ENCODE data around the gene SMIM1. TPM values are rescaled to one million over a fixed set of nuclear protein-coding genes. Genes with fewer than 3 reads are reported as not detected.
A peak's percentile ranks its signal among the peaks of the same experiment; 100 is the strongest.

The SMIM1 gene
- total and polyA plus RNA-seq, 9 of the 15 experiments (the other 6 are each of a cell fraction or from before 2014, with no cell fraction given), result 2.3 to 125 (median 24.3) TPM

DNA sequence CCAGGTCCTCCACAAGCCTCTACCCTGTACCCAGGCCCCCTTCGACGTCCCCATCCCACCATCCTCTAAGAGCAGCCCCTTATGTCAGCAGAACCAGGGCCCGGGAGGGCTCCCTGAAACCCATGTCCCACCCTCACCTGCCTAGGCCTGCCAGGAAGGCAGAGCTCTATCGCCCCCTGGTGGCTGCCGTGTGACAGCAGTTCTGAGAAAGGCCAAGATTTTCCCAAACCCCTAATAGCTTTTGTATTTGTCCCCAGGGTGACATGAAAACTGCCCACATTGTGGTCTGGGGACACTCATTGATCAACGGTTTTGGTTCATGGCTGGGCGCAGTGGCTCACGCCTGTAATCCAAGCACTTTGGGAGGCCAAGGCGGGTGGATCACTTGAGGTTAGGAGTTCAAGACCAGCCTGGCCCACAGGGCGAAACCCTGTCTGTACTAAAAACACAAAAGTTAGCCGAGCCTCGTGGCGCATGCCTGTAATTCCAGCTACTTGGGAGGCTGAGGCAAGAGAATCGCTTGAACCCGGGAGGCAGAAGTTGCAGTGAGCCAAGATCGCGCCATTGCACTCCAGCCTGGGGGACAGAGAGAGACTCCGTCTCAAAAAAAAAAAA is 48.0 kb upstream of the SMIM1 start (continued):
- peak; percentile 54; the same call in 1 of the 2 replicates for TF ChIP-seq STAG1 (CRISPR knock-in tag; IDR thresholded peaks at IDR 0.05; ENCODE audit: borderline replicate concordance)
- peak; percentile 38; the same call in 1 of the 2 replicates for TF ChIP-seq CC2D1A (IDR thresholded peaks at IDR 0.05)

DNA sequence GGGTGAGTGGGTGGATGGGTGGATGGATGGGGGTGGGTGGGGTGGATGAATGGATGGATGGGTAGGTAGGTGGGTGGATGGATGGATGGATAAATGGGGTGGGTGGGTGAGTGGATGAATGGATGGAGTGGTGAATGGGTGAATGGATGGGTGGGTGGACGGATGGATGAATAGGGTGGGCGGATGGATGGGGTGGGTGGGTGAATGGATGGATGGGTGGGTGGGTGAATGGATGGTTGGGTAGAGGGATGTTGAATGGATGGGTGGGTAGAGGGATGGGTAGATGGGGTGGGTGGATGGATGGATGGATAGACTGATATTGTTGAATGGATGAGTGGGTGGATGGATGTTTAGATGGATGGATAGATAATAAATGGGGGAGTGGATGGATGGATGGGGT is 47.2 kb upstream of the SMIM1 start:
- peaks cover 17% of the 10 kb centered on the region for H4K20me1 ChIP-seq (replicated peaks; ENCODE audit: control insufficient read depth, insufficient read depth, low read length)
- H3K9me3 ChIP-seq (replicated peaks; ENCODE audit: control insufficient read depth, insufficient read depth, low read depth, low read length), result no peaks in the 10 kb centered on the region
- H3K27ac ChIP-seq (ENCODE audit: extremely low read depth, low read depth, low read length), result no peak overlapping the region
- CTCF ChIA-PET (ENCODE audit: low intra/inter-chr PET ratio), result interaction anchor here (0.9 to 1.8 kb wide), 4 partner anchors 64 to 234 kb away, joined by 4 to 9 read pairs (median 7); no protein-coding TSS in a partner anchor
- H3K9me1 ChIP-seq (ENCODE audit: control insufficient read depth, insufficient read depth, low read length), result peaks cover 3% of the 10 kb centered on the region
- H2AFZ ChIP-seq (ENCODE audit: low read depth, low read length), result no peak overlapping the region
- FAIRE-seq (no peak), DNase-seq (ENCODE audit: extremely low read depth in 1 of 4, low spot score in 3 of 4) (no peak), ATAC-seq (no peak)
- BruUV-seq (replicated peaks), result no TSS peak
- H3K4me2 ChIP-seq (ENCODE audit: insufficient read depth, low read length), result no peak overlapping the region
- POLR2A ChIA-PET, result interaction anchor here (0.6 to 1.3 kb wide), 2 partner anchors 11 to 549 kb away, joined by 3 to 4 read pairs; no protein-coding TSS in a partner anchor
- H3K27me3 ChIP-seq (ENCODE audit: control insufficient read depth in 2 of 2, insufficient read depth in 2 of 2, low read length in 2 of 2), result peaks cover 16 to 57% of the 10 kb centered on the region in 2 experiments; a peak in 4 of 5 replicates
- no peaks in the 10 kb centered on the region for H3K79me2 ChIP-seq (ENCODE audit: control insufficient read depth, insufficient read depth, low read length)
- TF ChIP-seq HNRNPK (IDR thresholded peaks at IDR 0.05; ENCODE audit: low read depth, low read length, poor library complexity, severe bottlenecking) (no peak), ZNF445 (CRISPR knock-in tag; IDR thresholded peaks at IDR 0.05; ENCODE audit: low read depth) (no peak), SNRNP70 (optimal IDR thresholded peaks at IDR 0.05; ENCODE audit: low read depth, low read length) (no peak), ZNF644 (tag; IDR thresholded peaks at IDR 0.05; ENCODE audit: low read depth) (no peak), RBM34 (IDR thresholded peaks at IDR 0.05; ENCODE audit: borderline replicate concordance, insufficient read depth, low read length) (no peak), ZNF253 (CRISPR knock-in tag; conservative IDR thresholded peaks at IDR 0.05) (no peak), ZNF668 (CRISPR knock-in tag; IDR thresholded peaks at IDR 0.05) (no peak), RBM17 (IDR thresholded peaks at IDR 0.05; ENCODE audit: borderline replicate concordance, low read depth, low read length) (no peak), ZNF76 (CRISPR knock-in tag; IDR thresholded peaks at IDR 0.05; ENCODE audit: borderline replicate concordance) (no peak), PHTF2 (CRISPR knock-in tag; IDR thresholded peaks at IDR 0.05) (no peak)
- TF ChIP-seq, protein P1, sequence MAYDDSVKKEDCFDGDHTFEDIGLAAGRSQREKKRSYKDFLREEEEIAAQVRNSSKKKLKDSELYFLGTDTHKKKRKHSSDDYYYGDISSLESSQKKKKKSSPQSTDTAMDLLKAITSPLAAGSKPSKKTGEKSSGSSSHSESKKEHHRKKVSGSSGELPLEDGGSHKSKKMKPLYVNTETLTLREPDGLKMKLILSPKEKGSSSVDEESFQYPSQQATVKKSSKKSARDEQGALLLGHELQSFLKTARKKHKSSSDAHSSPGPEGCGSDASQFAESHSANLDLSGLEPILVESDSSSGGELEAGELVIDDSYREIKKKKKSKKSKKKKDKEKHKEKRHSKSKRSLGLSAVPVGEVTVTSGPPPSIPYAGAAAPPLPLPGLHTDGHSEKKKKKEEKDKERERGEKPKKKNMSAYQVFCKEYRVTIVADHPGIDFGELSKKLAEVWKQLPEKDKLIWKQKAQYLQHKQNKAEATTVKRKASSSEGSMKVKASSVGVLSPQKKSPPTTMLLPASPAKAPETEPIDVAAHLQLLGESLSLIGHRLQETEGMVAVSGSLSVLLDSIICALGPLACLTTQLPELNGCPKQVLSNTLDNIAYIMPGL (CRISPR knock-in tag; IDR thresholded peaks at IDR 0.05), result no peak
- TF ChIP-seq, protein P2, sequence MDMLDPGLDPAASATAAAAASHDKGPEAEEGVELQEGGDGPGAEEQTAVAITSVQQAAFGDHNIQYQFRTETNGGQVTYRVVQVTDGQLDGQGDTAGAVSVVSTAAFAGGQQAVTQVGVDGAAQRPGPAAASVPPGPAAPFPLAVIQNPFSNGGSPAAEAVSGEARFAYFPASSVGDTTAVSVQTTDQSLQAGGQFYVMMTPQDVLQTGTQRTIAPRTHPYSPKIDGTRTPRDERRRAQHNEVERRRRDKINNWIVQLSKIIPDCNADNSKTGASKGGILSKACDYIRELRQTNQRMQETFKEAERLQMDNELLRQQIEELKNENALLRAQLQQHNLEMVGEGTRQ (CRISPR knock-in tag; IDR thresholded peaks at IDR 0.05), result no peak
- TF ChIP-seq, protein P3, sequence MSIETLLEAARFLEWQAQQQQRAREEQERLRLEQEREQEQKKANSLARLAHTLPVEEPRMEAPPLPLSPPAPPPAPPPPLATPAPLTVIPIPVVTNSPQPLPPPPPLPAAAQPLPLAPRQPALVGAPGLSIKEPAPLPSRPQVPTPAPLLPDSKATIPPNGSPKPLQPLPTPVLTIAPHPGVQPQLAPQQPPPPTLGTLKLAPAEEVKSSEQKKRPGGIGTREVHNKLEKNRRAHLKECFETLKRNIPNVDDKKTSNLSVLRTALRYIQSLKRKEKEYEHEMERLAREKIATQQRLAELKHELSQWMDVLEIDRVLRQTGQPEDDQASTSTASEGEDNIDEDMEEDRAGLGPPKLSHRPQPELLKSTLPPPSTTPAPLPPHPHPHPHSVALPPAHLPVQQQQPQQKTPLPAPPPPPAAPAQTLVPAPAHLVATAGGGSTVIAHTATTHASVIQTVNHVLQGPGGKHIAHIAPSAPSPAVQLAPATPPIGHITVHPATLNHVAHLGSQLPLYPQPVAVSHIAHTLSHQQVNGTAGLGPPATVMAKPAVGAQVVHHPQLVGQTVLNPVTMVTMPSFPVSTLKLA (conservative IDR thresholded peaks at IDR 0.05), result no peak
- no peak overlapping the region for H3K4me3 ChIP-seq
- no peak overlapping the region; a peak in 1 of 4 replicates for H3K9ac ChIP-seq (ENCODE audit: insufficient read depth in 1 of 2, low read depth in 2 of 2, low read length in 2 of 2)
- in situ Hi-C loops (cut with MboI) (no loop called here), intact Hi-C loops (cut with micrococcal nuclease) (no loop called here)
- peaks cover 0 to 45% of the 10 kb centered on the region in 2 experiments; a peak in 2 of 5 replicates for H3K4me1 ChIP-seq (replicated peaks in 1 of 2; ENCODE audit: control insufficient read depth in 2 of 2, insufficient read depth in 2 of 2, low read length in 2 of 2)
- H3K36me3 ChIP-seq (ENCODE audit: control insufficient read depth, insufficient read depth, low read length), result no peaks in the 10 kb centered on the region
- WGBS (ENCODE audit: insufficient coverage, low coverage, missing lambda C conversion rate), result 21% methylated on average over 2 of the region's 2 CpGs
